OCI-LY3 (cell line): ENCODE measurements around the gene SURF4.
"Not testable (repeated sequence)": the region's sequence is repeated elsewhere in the genome, so short reads cannot be mapped to it uniquely, and the experiment has no call there.

Experiments used
- H2AFZ ChIP-seq: fragments of 200-600, 300-600 bp; shearing (Covaris generic); 2 replicates; pipeline ENCODE4 v1.6.0; 2014; ENCODE audit warnings: antibody characterized with exemption, low read depth, low read length
- H3K27ac ChIP-seq: fragments of 200-600, 300-600 bp; sonication (generic); 2 replicates; pipeline ENCODE4 v1.5.1; 2014; ENCODE audit warnings: mild to moderate bottlenecking, low read length, moderate library complexity, mixed read lengths
- H3K27me3 ChIP-seq: fragments of 200-600, 300-600 bp; sonication (generic); 2 replicates; pipeline ENCODE4 v1.6.1; 2014; ENCODE audit warnings: low read depth, low read length, mixed read lengths
- H3K36me3 ChIP-seq: fragments of 200-600, 300-600 bp; sonication (generic); replicated peaks from 2 replicates; pipeline ENCODE3; 2014; ENCODE audit warnings: low read depth, low read length, mixed read lengths
- H3K4me1 ChIP-seq: fragments of 300-600, 200-600 bp; sonication (generic); 2 replicates; pipeline ENCODE4 v1.6.1; 2014; ENCODE audit warnings: low read length, mixed read lengths
- H3K4me2 ChIP-seq: fragments of 200-600, 300-600 bp; sonication (generic); 2 replicates; pipeline ENCODE4 v1.6.1; 2014; ENCODE audit warnings: low read length, mixed read lengths
- H3K4me3 ChIP-seq: fragments of 300-600, 200-600 bp; sonication (generic); 2 replicates; pipeline ENCODE4 v1.5.1; 2014; ENCODE audit warnings: antibody characterized with exemption, mild to moderate bottlenecking, low read length, moderate library complexity
- H3K79me2 ChIP-seq: fragments of 300-600, 200-600 bp; shearing (Covaris generic); 2 replicates; pipeline ENCODE4 v1.6.1; 2014; ENCODE audit warnings: mild to moderate bottlenecking, low read length, mixed read lengths
- H3K9ac ChIP-seq: fragments of 300-600, 200-600 bp; shearing (Covaris generic); 2 replicates; pipeline ENCODE4 v1.6.0; 2014; ENCODE audit warnings: mild to moderate bottlenecking, low read length, moderate library complexity
- H3K9me3 ChIP-seq: fragments of 200-600, 300-600 bp; shearing (Covaris generic); 2 replicates; pipeline ENCODE4 v1.6.1; 2014; ENCODE audit warnings: low read length, mixed read lengths; ENCODE audit not compliant: insufficient read depth
- H4K20me1 ChIP-seq: fragments of 200-600, 300-600 bp; sonication (generic); 2 replicates; pipeline ENCODE4 v1.6.1; 2016; ENCODE audit warnings: low read length, mixed read lengths; ENCODE audit not compliant: insufficient read depth
- EZH2phosphoT487 ChIP-seq: fragments of 200-600 bp; shearing (Covaris generic); IDR thresholded peaks from 2 replicates; pipeline ENCODE4 v1.6.1; 2018; ENCODE audit warnings: antibody characterized with exemption, mixed run types, low read depth
- TF ChIP-seq, protein P1 (sequence below): fragments of 200-600, 300-600 bp; sonication (generic); IDR thresholded peaks from 2 replicates; pipeline ENCODE4 v1.5.1; 2014; ENCODE audit warnings: antibody characterized with exemption, low read length, low read depth

SURF4 gene

DNA sequence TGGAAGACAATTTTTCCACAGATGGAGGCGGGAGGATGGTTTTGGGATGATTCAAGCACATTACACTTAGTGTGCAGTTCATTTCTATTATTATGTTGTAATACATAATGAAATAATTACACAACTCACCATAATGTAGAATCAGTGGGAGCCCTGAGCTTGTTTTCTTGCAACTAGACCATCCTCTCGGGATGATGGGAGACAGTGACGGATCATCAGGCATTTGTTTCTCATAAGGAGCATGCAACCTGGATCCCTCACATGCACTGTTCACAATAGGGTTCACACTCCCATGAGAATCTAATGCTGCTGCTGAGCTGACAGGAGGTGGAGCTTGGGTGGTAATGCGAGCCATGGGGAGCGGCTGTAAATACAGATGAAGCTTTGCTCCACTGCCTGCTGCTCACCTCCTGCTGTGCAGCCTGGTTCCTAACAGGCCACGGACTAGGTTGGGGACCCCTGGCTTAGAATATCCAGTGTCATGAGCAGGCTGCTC is 1.9 kb upstream of the SURF4 start:
- no peak overlapping the region; the same call in 1 of the 2 replicates for H3K4me2 ChIP-seq

DNA sequence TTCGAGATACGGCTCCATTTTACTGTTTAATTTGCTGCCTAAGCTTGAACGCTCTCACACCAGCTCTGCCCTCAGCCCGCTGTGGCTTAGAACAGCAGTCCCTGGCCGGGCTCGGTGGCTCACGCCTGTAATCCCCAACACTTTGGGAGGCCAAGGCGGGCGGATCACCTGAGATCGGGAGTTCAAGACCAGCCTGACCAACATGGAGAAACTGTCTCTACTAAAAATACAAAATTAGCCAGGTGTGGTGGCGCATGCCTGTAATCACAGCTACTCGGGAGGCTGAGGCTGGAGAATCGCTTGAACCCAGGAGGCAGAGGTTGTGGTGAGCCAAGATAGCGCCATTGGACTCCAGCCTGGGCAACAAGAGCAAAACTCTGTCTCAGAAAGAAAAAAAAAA is 1.4 kb upstream of the SURF4 start:
- H3K4me3 ChIP-seq, H3K36me3 ChIP-seq, H3K9ac ChIP-seq, H3K9me3 ChIP-seq, H2AFZ ChIP-seq, H3K27me3 ChIP-seq, H3K4me2 ChIP-seq, H3K27ac ChIP-seq: not testable (repeated sequence)
- H4K20me1 ChIP-seq: peaks cover 22% of the 10 kb centered on the region
- H3K4me1 ChIP-seq: peaks cover 11% of the 10 kb centered on the region; the same call in 1 of the 2 replicates
- H3K79me2 ChIP-seq: peaks cover 36% of the 10 kb centered on the region

More for the DNA sequence above, 1.9 kb upstream of the SURF4 start:
- peaks cover 11% of the 10 kb centered on the region; the same call in 1 of the 2 replicates for H3K4me1 ChIP-seq
- H3K4me3 ChIP-seq: no peak overlapping the region
- H3K36me3 ChIP-seq: peaks cover 5% of the 10 kb centered on the region
- no peak overlapping the region for H3K9ac ChIP-seq
- no peak overlapping the region for H2AFZ ChIP-seq
- H3K9me3 ChIP-seq: no peaks in the 10 kb centered on the region; the same call in 1 of the 2 replicates
- peaks cover 31% of the 10 kb centered on the region for H3K79me2 ChIP-seq
- H4K20me1 ChIP-seq: peaks cover 18% of the 10 kb centered on the region
- no peak overlapping the region for H3K27ac ChIP-seq
- TF ChIP-seq, protein P1, sequence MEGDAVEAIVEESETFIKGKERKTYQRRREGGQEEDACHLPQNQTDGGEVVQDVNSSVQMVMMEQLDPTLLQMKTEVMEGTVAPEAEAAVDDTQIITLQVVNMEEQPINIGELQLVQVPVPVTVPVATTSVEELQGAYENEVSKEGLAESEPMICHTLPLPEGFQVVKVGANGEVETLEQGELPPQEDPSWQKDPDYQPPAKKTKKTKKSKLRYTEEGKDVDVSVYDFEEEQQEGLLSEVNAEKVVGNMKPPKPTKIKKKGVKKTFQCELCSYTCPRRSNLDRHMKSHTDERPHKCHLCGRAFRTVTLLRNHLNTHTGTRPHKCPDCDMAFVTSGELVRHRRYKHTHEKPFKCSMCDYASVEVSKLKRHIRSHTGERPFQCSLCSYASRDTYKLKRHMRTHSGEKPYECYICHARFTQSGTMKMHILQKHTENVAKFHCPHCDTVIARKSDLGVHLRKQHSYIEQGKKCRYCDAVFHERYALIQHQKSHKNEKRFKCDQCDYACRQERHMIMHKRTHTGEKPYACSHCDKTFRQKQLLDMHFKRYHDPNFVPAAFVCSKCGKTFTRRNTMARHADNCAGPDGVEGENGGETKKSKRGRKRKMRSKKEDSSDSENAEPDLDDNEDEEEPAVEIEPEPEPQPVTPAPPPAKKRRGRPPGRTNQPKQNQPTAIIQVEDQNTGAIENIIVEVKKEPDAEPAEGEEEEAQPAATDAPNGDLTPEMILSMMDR: no peak
- no peak for TF ChIP-seq EZH2phosphoT487
- H3K27me3 ChIP-seq: no peaks in the 10 kb centered on the region

GRCh38 chr9:133375116-133375723 is 640 bp downstream of the SURF4 start:
- TF ChIP-seq, protein P1: peak; percentile 38; the same call in 1 of the 2 replicates
- no peak for TF ChIP-seq EZH2phosphoT487
- Histone ChIP-seq H2AFZ (no peak overlapping the region), H3K9ac (peak overlapping the region; percentile 99), H3K79me2 (peaks cover 56% of the 10 kb centered on the region), H3K4me2 (peak overlapping the region; percentile 63), H3K27ac (peak overlapping the region; percentile 60), H4K20me1 (peaks cover 43% of the 10 kb centered on the region), H3K4me1 (peaks cover 11% of the 10 kb centered on the region; the same call in 1 of the 2 replicates), H3K36me3 (peaks cover 25% of the 10 kb centered on the region), H3K9me3 (no peaks in the 10 kb centered on the region), H3K27me3 (no peaks in the 10 kb centered on the region), H3K4me3 (peak overlapping the region; percentile 93)

DNA sequence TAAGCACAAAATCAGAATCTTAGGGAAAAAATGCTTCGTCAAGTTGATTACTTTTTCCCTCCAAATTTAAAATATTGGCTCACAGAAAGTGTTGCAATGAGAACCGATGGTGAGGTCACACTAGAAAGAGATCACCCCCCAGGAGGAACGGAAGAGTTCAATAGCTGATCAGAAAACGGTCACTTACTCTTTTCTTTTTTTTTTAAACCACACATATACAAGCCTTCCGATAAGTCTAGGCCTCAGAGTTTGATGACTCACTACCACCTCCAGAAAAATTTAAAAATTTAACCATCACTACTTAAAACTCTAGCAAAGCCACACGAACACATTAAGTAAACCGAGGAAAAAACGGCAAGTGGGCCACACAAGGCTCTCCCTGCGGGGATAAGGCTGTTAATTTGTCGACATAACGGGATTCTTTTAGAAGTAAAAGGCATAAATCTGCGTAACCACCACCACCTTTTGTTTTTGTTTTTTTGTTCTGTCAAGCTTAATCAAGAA is 1.2 kb downstream of the SURF4 start:
- peaks cover 11% of the 10 kb centered on the region; the same call in 1 of the 2 replicates for H3K4me1 ChIP-seq
- peak overlapping the region; percentile 99 for H3K9ac ChIP-seq
- H3K27ac ChIP-seq: 0 out of 2 replicates have a peak overlapping the region, but pooled peaks have one; percentile 60
- peaks cover 49% of the 10 kb centered on the region for H4K20me1 ChIP-seq
- peaks cover 28% of the 10 kb centered on the region for H3K36me3 ChIP-seq
- H2AFZ ChIP-seq: no peak overlapping the region
- H3K9me3 ChIP-seq: no peaks in the 10 kb centered on the region
- TF ChIP-seq EZH2phosphoT487: no peak
- TF ChIP-seq, protein P1: no peak
- peak overlapping the region; percentile 93 for H3K4me3 ChIP-seq
- H3K27me3 ChIP-seq: no peaks in the 10 kb centered on the region
- peak overlapping the region; percentile 63 for H3K4me2 ChIP-seq
- peaks cover 62% of the 10 kb centered on the region for H3K79me2 ChIP-seq
